Right lobe of liver (tissue), 6 donors: ENCODE results near the gene EML4. TPM values are rescaled to one million over a fixed set of nuclear protein-coding genes. Genes with fewer than 3 reads are reported as not detected.
"Not testable (repeated sequence)": the region's sequence is repeated elsewhere in the genome, so short reads cannot be mapped to it uniquely, and the experiment has no call there.

ENCODE experiments used
- ATAC-seq, 4 donors: fragments of 200-7000 bp; cut with Tn5 transposase; one replicate each; pipeline ENCODE4 v1.9.1; 2020; ENCODE audit warnings: mild to moderate bottlenecking in 4 of 4, moderate library complexity in 4 of 4
- DNase-seq, 3 donors: peaks; one replicate each; pipeline ENCODE4 v3.0.0-alpha.2; 2020
- H3K27ac ChIP-seq, 3 donors: fragments of 200-600 bp; one replicate each; pipeline ENCODE4 v1.8.0; 2022
- H3K27me3 ChIP-seq, 2 donors: fragments of 200-600 bp; one replicate each; pipeline ENCODE4 v1.8.0; 2022
- H3K36me3 ChIP-seq, 4 donors: fragments of 200-600 bp; sonication (generic) in 1 of 4; one replicate each; pipeline versions ENCODE4 v1.5.1 to v1.8.0; 2017 to 2022; ENCODE audit warnings: control low read depth in 1 of 4
- H3K4me1 ChIP-seq, 4 donors: fragments of 200-600 bp; sonication (generic) in 1 of 4; one replicate each; pipeline versions ENCODE4 v1.5.1 to v1.8.0; 2017 to 2022; ENCODE audit warnings: control low read depth in 1 of 4
- H3K4me3 ChIP-seq, 3 donors: fragments of 200-600 bp; one replicate each; pipeline ENCODE4 v1.8.0; 2022
- H3K9me3 ChIP-seq, 4 donors: fragments of 200-600 bp; sonication (generic) in 1 of 4; one replicate each; pipeline versions ENCODE4 v1.5.1 to v1.8.0; 2017 to 2022; ENCODE audit warnings: control low read depth in 1 of 4
- CTCF ChIP-seq, 4 donors: fragments of 200-600 bp in 3 of 4; fragments of 450-650 bp in 1 of 4; IDR thresholded peaks; one replicate each; pipeline versions ENCODE4 v1.5.1 to v1.8.0; 2016 to 2022; ENCODE audit warnings: antibody characterized with exemption in 4 of 4, mild to moderate bottlenecking in 2 of 4
- POLR2A ChIP-seq: fragments of 450-650 bp; IDR thresholded peaks from one replicate; pipeline ENCODE4 v1.6.1; 2017; ENCODE audit warnings: antibody characterized with exemption, mild to moderate bottlenecking
- WGBS: methylation state at CpG from one replicate; pipeline ENCODE4 v1.1.6; 2018; ENCODE audit warnings: low coverage, low lambda C conversion rate; ENCODE audit not compliant: insufficient coverage; ENCODE audit errors: missing lambda C conversion rate; 5-methylcytosine and 5-hydroxymethylcytosine counted together
- intact Hi-C, 2 donors: fragments of 100-400 bp; cut with DNase I; formaldehyde crosslinking; loops; one replicate each; pipeline versions ENCODE4 v1.11.2 to v1.14.1; 2022
- total RNA-seq, 6 experiments: library from RNA; depleted of rRNA in 2 of 6; stranded (reverse); fragments of >200 nt in 2 of 6; fragmentation: NEBNext Ultra II Directional in 3 of 6; extraction: Animal tissue kit (Norgen Biotek cat#: 25700) in 3 of 6; gene quantifications; one replicate each; pipeline versions ENCODE4 v1.1.0 to v1.2.4, GENCODE V29; 2016 to 2023
- donor health status: DM: no; HTN: yes; CAD: no.
- donor health status: DM: no; HTN: no; CAD: no.
- donor health status: DM: no; HTN: no; CAD: no.
- donor health status: DM: no; HTN: yes; CAD: no.
- donor health status: DM: no; HTN: yes; CAD: no.

EML4 gene
- total RNA-seq, 6 experiments from 2014 or later, result 28.3 to 55.7 (median 36.7) TPM

GRCh38 chr2:42333579-42333978, 164.4 kb downstream of the EML4 start:
- ATAC-seq, result no peak
- no peak for DNase-seq
- WGBS, result 100% methylated on average over 1 of the region's 4 CpGs
- no peak overlapping the region for H3K27ac ChIP-seq
- H3K36me3 ChIP-seq, result peaks cover 4 to 45% (median 19%) of the 10 kb centered on the region in 4 donors
- no peaks in the 10 kb centered on the region for H3K4me1 ChIP-seq
- intact Hi-C loops, result loop anchor here in 1 of 2 donors (10.0 kb wide), 1 partner anchor 239 kb away; no protein-coding TSS in a partner anchor
- TF ChIP-seq POLR2A (no peak), CTCF (IDR thresholded peaks at IDR 0.05) (no peak)
- H3K27me3 ChIP-seq, result no peaks in the 10 kb centered on the region
- no peak overlapping the region for H3K4me3 ChIP-seq
- no peaks in the 10 kb centered on the region for H3K9me3 ChIP-seq

- no peak for DNase-seq
- no peak for ATAC-seq
- Histone ChIP-seq H3K27me3 (no peaks in the 10 kb centered on the region), H3K9me3 (no peaks in the 10 kb centered on the region), H3K4me3 (no peak overlapping the region), H3K4me1 (no peaks in the 10 kb centered on the region), H3K27ac (no peak overlapping the region), H3K36me3 (peaks cover 4 to 45% (median 17%) of the 10 kb centered on the region in 4 donors)
- 82% methylated on average over 3 of the region's 3 CpGs for WGBS
- TF ChIP-seq POLR2A (no peak), CTCF (IDR thresholded peaks at IDR 0.05) (no peak)
- intact Hi-C loops, result loop anchor here in 1 of 2 donors (10.0 kb wide), 1 partner anchor 239 kb away; no protein-coding TSS in a partner anchor
Measured at GRCh38 chr2:42334220-42334619, 165.1 kb downstream of the EML4 start.

DNA sequence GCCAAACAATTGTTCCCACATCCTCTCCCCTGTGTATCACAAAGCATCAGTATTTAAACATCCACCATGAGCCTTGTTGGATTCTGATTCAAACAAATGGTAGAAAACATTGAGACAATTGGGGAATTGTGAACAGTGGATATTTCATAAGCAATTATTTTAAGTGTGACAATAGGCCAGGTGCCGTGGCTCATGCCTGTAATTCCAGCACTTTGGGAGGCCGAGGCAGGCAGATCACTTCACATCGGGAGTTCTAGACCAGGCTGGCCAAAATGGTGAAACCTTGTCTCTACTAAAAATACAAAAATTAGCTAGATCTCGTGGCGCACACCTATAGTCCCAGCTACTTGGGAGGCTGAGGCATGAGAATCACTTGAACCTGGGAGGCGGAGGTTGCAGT, 165.7 kb downstream of the EML4 start:
- not testable (repeated sequence) for DNase-seq, H3K27ac ChIP-seq, H3K4me3 ChIP-seq, ATAC-seq, H3K9me3 ChIP-seq, H3K27me3 ChIP-seq, H3K4me1 ChIP-seq
- peaks cover 4 to 41% (median 12%) of the 10 kb centered on the region in 4 donors for H3K36me3 ChIP-seq
- intact Hi-C loops, result loop anchor here in 1 of 2 donors (10.0 kb wide), 1 partner anchor 240 kb away; no protein-coding TSS in a partner anchor
- WGBS, result 79% methylated on average over 3 of the region's 6 CpGs

DNA sequence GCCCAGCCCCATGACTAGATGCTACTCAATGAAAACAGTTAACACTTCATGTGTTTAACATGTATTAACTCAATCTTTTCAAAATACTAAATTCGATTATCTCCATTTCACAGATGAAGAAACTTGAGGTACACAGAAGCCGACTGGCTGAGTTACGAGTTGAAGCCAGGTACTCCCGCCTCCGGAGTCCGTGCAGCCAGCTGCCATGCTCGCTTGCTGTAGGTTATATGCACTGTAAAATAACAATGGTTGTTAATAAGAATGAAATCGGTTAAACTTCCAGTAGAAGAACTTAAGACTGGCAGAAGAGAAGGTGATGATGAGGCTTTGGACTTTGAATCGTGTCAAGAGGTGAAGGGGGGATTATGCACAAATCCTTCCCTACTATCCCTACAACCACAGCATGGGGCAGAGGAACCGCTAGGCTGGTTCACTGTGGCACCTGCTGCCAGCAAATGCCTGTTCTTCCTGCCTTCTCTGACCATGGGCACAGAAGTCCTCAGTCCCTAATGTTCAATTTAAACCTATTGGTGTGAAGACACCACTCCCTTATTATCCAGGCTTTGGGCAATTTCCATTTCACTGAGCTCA, 166.5 kb downstream of the EML4 start:
- Histone ChIP-seq H3K27me3 (no peaks in the 10 kb centered on the region), H3K36me3 (peaks cover 0 to 33% (median 9%) of the 10 kb centered on the region in 4 donors), H3K9me3 (no peaks in the 10 kb centered on the region), H3K27ac (no peak overlapping the region), H3K4me1 (no peaks in the 10 kb centered on the region), H3K4me3 (no peak overlapping the region)
- no peak for TF ChIP-seq POLR2A
- TF ChIP-seq CTCF (IDR thresholded peaks at IDR 0.05), result no peak
- intact Hi-C loops, result loop anchor here in 1 of 2 donors (10.0 kb wide), 1 partner anchor 241 kb away; no protein-coding TSS in a partner anchor
- DNase-seq, result no peak
- ATAC-seq, result no peak
- 97% methylated on average over 5 of the region's 10 CpGs for WGBS

DNA sequence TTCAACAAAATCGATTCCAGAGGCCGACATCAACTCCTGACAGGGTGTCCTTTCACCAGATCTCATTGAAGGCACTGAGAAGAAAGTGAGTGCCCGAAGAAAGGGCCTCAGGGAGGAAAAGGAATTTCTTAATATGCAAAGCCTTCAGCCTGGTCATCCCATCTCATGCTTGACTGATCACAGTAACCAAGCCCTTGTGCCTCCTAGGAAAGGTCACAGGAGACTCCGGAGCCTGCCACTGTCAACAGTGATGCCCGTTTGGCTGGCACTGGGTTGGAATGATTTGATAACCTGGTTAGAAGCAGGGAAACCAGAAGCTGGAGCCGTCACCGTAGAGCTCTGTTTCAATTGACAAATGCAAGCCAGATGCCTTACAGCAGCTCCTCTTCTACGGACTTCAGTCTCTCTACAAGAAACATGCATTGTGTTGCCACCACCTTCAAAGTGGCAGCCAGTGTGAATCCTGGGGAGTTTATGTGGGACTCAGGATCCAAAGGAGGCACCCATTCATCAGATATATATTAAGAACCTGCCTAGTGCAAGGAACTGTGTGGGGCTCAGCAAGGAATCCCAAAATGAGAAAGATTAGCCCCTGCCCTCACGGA, 167.3 kb downstream of the EML4 start:
- DNase-seq, result no peak
- Histone ChIP-seq H3K36me3 (peaks cover 0 to 25% (median 6%) of the 10 kb centered on the region in 4 donors), H3K4me3 (no peak overlapping the region), H3K4me1 (no peaks in the 10 kb centered on the region), H3K27ac (no peak overlapping the region), H3K27me3 (no peaks in the 10 kb centered on the region), H3K9me3 (no peaks in the 10 kb centered on the region)
- peak in 1 of 4 donors; percentile 40 for ATAC-seq
- WGBS, result 75% methylated on average over 7 of the region's 9 CpGs
- intact Hi-C loops, result loop anchor here in 1 of 2 donors (10.0 kb wide), 1 partner anchor 242 kb away; no protein-coding TSS in a partner anchor
- TF ChIP-seq CTCF (IDR thresholded peaks at IDR 0.05), result no peak
- TF ChIP-seq POLR2A, result no peak
